IMR-90 (cell line): ENCODE measurements around the gene PANK3. TPM values are rescaled to one million over a fixed set of nuclear protein-coding genes. Genes with fewer than 3 reads are reported as not detected.

ENCODE experiments used
- ATAC-seq: fragments of 200-7000 bp; cut with Tn5 transposase; 2 replicates; pipeline ENCODE4 v1.9.1; 2020; ENCODE audit warnings: low read depth, mild to moderate bottlenecking, moderate library complexity
- BruUV-seq: library from RNA; stranded (reverse); fragments of 400-500 nt; replicated peaks from 2 replicates; lab custom pipeline; 2021; lab: Mats Ljungman, UMichigan
- CTCF ChIA-PET: fragments of 300-600 bp; formaldehyde crosslinking; extraction: SDS; loops from one replicate; lab custom pipeline; 2021; ENCODE audit warnings: antibody characterized with exemption; lab: Yijun Ruan, JAX
- POLR2A ChIA-PET: fragments of 300-600 bp; sonication (Branson Sonifier 250); formaldehyde crosslinking; loops from one replicate; lab custom pipeline; 2022; ENCODE audit warnings: antibody characterized with exemption; ENCODE audit not compliant: unreplicated experiment; lab: Charles Lee
- DNase-seq: peaks from one replicate; pipeline ENCODE4 v3.0.0; 2013
- H2AFZ ChIP-seq: replicated peaks from 2 replicates; pipeline ENCODE3; 2013; ENCODE audit warnings: low read length, mild to moderate bottlenecking; ENCODE audit not compliant: poor library complexity
- H2AK5ac ChIP-seq: 2 replicates; pipeline ENCODE4 v1.6.1; 2013; ENCODE audit warnings: low read depth, low read length, inconsistent platforms
- H2AK9ac ChIP-seq: replicated peaks from 2 replicates; pipeline ENCODE3; 2013; ENCODE audit warnings: mild to moderate bottlenecking, low read depth, low read length, moderate library complexity; ENCODE audit not compliant: poor library complexity
- H2BK120ac ChIP-seq: 2 replicates; pipeline ENCODE4 v1.6.1; 2013; ENCODE audit warnings: low read depth, low read length, inconsistent platforms
- H2BK15ac ChIP-seq: 3 replicates; pipeline ENCODE4 v1.6.1; 2013; ENCODE audit warnings: low read depth, low read length, inconsistent platforms
- H2BK20ac ChIP-seq: 2 replicates; pipeline ENCODE4 v1.6.1; 2013; ENCODE audit warnings: low read depth, mild to moderate bottlenecking, inconsistent platforms, low read length, moderate library complexity
- H2BK5ac ChIP-seq: 2 replicates; pipeline ENCODE4 v1.6.1; 2013; ENCODE audit warnings: mild to moderate bottlenecking, low read depth, low read length, inconsistent platforms; ENCODE audit not compliant: poor library complexity, severe bottlenecking
- H3K14ac ChIP-seq: replicated peaks from 2 replicates; pipeline ENCODE4 v1.6.1; 2013; ENCODE audit warnings: low read depth, low read length, inconsistent platforms
- H3K18ac ChIP-seq: 2 replicates; pipeline ENCODE4 v1.6.1; 2013; ENCODE audit warnings: low read depth, low read length, control low read depth
- H3K23ac ChIP-seq: 2 replicates; pipeline ENCODE4 v1.6.1; 2013; ENCODE audit warnings: low read depth, low read length, inconsistent platforms
- H3K27ac ChIP-seq: 2 replicates; pipeline ENCODE4 v1.5.1; 2013; ENCODE audit warnings: mild to moderate bottlenecking, control low read depth, low read length; ENCODE audit not compliant: insufficient read depth
- H3K27me3 ChIP-seq: 2 replicates; pipeline ENCODE4 v1.6.1; 2013; ENCODE audit warnings: low read length; ENCODE audit not compliant: control insufficient read depth, insufficient read depth
- H3K36me3 ChIP-seq: 2 replicates; pipeline ENCODE4 v1.6.1; 2013; ENCODE audit warnings: low read length, mixed read lengths; ENCODE audit not compliant: control insufficient read depth, insufficient read depth
- H3K4ac ChIP-seq: 2 replicates; pipeline ENCODE4 v1.6.1; 2013; ENCODE audit warnings: low read depth, low read length, inconsistent platforms
- H3K4me1 ChIP-seq: 2 replicates; pipeline ENCODE4 v1.6.1; 2013; ENCODE audit warnings: low read length, mixed read lengths; ENCODE audit not compliant: control insufficient read depth, insufficient read depth
- H3K4me2 ChIP-seq: 2 replicates; pipeline ENCODE4 v1.6.1; 2013; ENCODE audit warnings: low read depth, mild to moderate bottlenecking, control low read depth, low read length, moderate library complexity
- H3K4me3 ChIP-seq: 2 replicates; pipeline ENCODE4 v1.5.1; 2013; ENCODE audit warnings: low read depth, mild to moderate bottlenecking, control low read depth, low read length, moderate library complexity; ENCODE audit not compliant: insufficient read depth
- H3K56ac ChIP-seq: 2 replicates; pipeline ENCODE4 v1.6.1; 2013; ENCODE audit warnings: low read length, inconsistent platforms; ENCODE audit not compliant: insufficient read depth; ENCODE audit errors: extremely low read depth
- H3K79me1 ChIP-seq, 2 experiments: 2 replicates each; pipeline ENCODE4 v1.6.1; 2013; ENCODE audit warnings: low read length in 2 of 2, inconsistent platforms in 1 of 2, low read depth in 1 of 2
- H3K9ac ChIP-seq: 2 replicates; pipeline ENCODE4 v1.6.1; 2013; ENCODE audit warnings: low read depth, low read length, control low read depth
- H3K9me1 ChIP-seq: 2 replicates; pipeline ENCODE4 v1.6.1; 2013; ENCODE audit warnings: low read length, inconsistent platforms; ENCODE audit not compliant: insufficient read depth
- H3K9me3 ChIP-seq: 2 replicates; pipeline ENCODE4 v1.6.1; 2013; ENCODE audit warnings: low read length; ENCODE audit not compliant: control insufficient read depth, insufficient read depth
- H4K20me1 ChIP-seq: 2 replicates; pipeline ENCODE4 v1.6.1; 2013; ENCODE audit warnings: low read length, inconsistent platforms; ENCODE audit not compliant: insufficient read depth
- H4K5ac ChIP-seq: 2 replicates; pipeline ENCODE4 v1.6.1; 2013; ENCODE audit warnings: mild to moderate bottlenecking, low read depth, low read length, control low read depth
- H4K8ac ChIP-seq, 2 experiments: 2 replicates each; pipeline ENCODE4 v1.6.1; 2013; ENCODE audit warnings: low read depth in 2 of 2, low read length in 2 of 2, control low read depth in 1 of 2, inconsistent platforms in 1 of 2
- H4K91ac ChIP-seq: 2 replicates; pipeline ENCODE4 v1.6.1; 2013; ENCODE audit warnings: low read depth, low read length, inconsistent platforms; ENCODE audit not compliant: insufficient read depth
- BHLHE40 ChIP-seq: fragments of 150-350 bp; IDR thresholded peaks from 2 replicates; pipeline ENCODE4 v1.6.1; 2016; ENCODE audit warnings: mild to moderate bottlenecking, low read depth, low read length
- CEBPB ChIP-seq: IDR thresholded peaks from 2 replicates; pipeline ENCODE4 v1.6.1; 2012; ENCODE audit warnings: low read depth, low read length, improper control_type of control experiment
- CHD1 ChIP-seq: IDR thresholded peaks from 2 replicates; pipeline ENCODE4 v1.6.1; 2012; ENCODE audit warnings: low read depth, low read length, improper control_type of control experiment
- FOS ChIP-seq: fragments of 150-350 bp; IDR thresholded peaks from 2 replicates; pipeline ENCODE4 v1.6.1; 2016; ENCODE audit warnings: low read depth, low read length
- MAFK ChIP-seq: IDR thresholded peaks from 2 replicates; pipeline ENCODE4 v1.6.1; 2012; ENCODE audit warnings: low read depth, low read length, improper control_type of control experiment
- MAZ ChIP-seq: IDR thresholded peaks from 2 replicates; pipeline ENCODE4 v1.6.1; 2012; ENCODE audit warnings: low read depth, mild to moderate bottlenecking, low read length, improper control_type of control experiment, moderate library complexity, borderline replicate concordance
- MXI1 ChIP-seq: IDR thresholded peaks from 2 replicates; pipeline ENCODE4 v1.6.1; 2012; ENCODE audit warnings: low read depth, mild to moderate bottlenecking, low read length, moderate library complexity, borderline replicate concordance
- NFE2L2 ChIP-seq: fragments of 150-350 bp; IDR thresholded peaks from 2 replicates; pipeline ENCODE4 v1.6.1; 2016; ENCODE audit warnings: low read depth, mild to moderate bottlenecking, low read length
- POLR2A ChIP-seq: IDR thresholded peaks from 2 replicates; pipeline ENCODE4 v1.6.1; 2012; ENCODE audit warnings: mild to moderate bottlenecking, low read depth, low read length
- RAD21 ChIP-seq: IDR thresholded peaks from 2 replicates; pipeline ENCODE4 v1.6.1; 2012; ENCODE audit warnings: low read length, improper control_type of control experiment
- RCOR1 ChIP-seq: IDR thresholded peaks from 2 replicates; pipeline ENCODE4 v1.6.1; 2012; ENCODE audit warnings: mild to moderate bottlenecking, low read length, improper control_type of control experiment; ENCODE audit not compliant: insufficient replicate concordance
- RFX5 ChIP-seq: IDR thresholded peaks from 2 replicates; pipeline ENCODE4 v1.8.0; 2012; ENCODE audit warnings: low read depth, mild to moderate bottlenecking, low read length, moderate library complexity
- SMC3 ChIP-seq: fragments of 150-350 bp; IDR thresholded peaks from 2 replicates; pipeline ENCODE4 v1.6.1; 2016; ENCODE audit warnings: low read depth, mild to moderate bottlenecking, antibody characterized with exemption, low read length, moderate library complexity
- USF2 ChIP-seq: fragments of 150-350 bp; IDR thresholded peaks from 2 replicates; pipeline ENCODE4 v1.6.1; 2017; ENCODE audit warnings: mild to moderate bottlenecking, antibody characterized with exemption, low read length, low read depth
- WGBS, 2 experiments: methylation state at CpG; one replicate each; pipeline versions ENCODE4 v1.1.5 to v1.1.7; 2013; ENCODE audit warnings: missing lambda C conversion rate in 2 of 2; ENCODE audit not compliant: insufficient read length in 1 of 2; ENCODE audit errors: extremely low coverage in 2 of 2; 5-methylcytosine and 5-hydroxymethylcytosine counted together
- dilution Hi-C: fragments of 300-500 bp; cut with HindIII; formaldehyde crosslinking; loops from one replicate; pipeline ENCODE4 v1.14.3; 2018; ENCODE audit warnings: low sequenced_read_pairs; ENCODE audit not compliant: unreplicated experiment
- in situ Hi-C: fragments of 300-500 bp; cut with MboI; formaldehyde crosslinking; loops from 3 replicates; pipeline ENCODE4 v1.14.3; 2019; ENCODE audit warnings: low sequenced_read_pairs, inconsistent platforms, mixed read lengths
- intact Hi-C: fragments of 100-400 bp; cut with micrococcal nuclease; formaldehyde crosslinking; loops from 2 replicates; pipeline ENCODE4 v1.10.0; 2022
- polyA plus RNA-seq, 3 experiments: library from polyadenylated mRNA; depleted of rRNA; stranded (reverse); fragments of >200 nt; gene quantifications; 2 replicates each; pipeline ENCODE4 v1.2.3, GENCODE V29; 2012; ENCODE audit warnings: low replicate concordance in 1 of 3
- total RNA-seq: library from RNA; depleted of rRNA; stranded (reverse); fragments of >200 nt; gene quantifications from 2 replicates; pipeline ENCODE4 v1.2.3, GENCODE V29; 2012
- TF ChIP-seq, protein P1 (sequence below): fragments of 150-350 bp; IDR thresholded peaks from 2 replicates; pipeline ENCODE4 v1.6.1; 2016; ENCODE audit warnings: low read depth, mild to moderate bottlenecking, low read length, moderate library complexity, borderline replicate concordance
- TF ChIP-seq, protein P2 (sequence below): conservative IDR thresholded peaks from 2 replicates; pipeline ENCODE4 v1.5.1; 2012; ENCODE audit warnings: mild to moderate bottlenecking, low read depth, low read length, improper control_type of control experiment

Gene PANK3
- total and polyA plus RNA-seq, 2 of the 4 experiments (the other 2 are of a cell fraction): 6.9 to 21.0 TPM

DNA sequence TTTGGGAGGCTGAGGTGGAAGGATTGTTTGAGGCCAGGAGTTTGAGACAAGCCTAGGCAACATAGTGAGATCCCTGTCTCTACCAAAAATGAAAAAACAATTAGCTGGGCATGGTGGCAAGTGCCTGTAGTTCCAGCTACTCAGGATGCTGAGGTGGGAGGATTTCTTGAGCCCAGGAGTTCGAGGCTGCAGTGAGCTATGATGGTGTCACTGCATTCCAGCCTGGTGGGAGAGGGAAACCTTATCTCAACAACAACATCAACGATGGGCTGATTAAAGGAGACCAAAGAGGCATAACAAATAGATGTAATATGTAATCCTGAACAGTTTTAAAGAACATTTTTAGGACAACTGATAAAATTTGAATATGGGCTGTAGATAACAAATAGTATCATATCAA lies 34.2 kb upstream of the PANK3 start:
- Histone ChIP-seq H3K27ac (no peak overlapping the region), H2BK20ac (no peak overlapping the region), H2BK120ac (no peak overlapping the region), H3K9ac (no peak overlapping the region), H3K36me3 (no peaks in the 10 kb centered on the region), H2AFZ (no peak overlapping the region), H3K79me1 (no peaks in the 10 kb centered on the region), H3K56ac (no peak overlapping the region), H3K18ac (no peak overlapping the region), H2BK5ac (no peak overlapping the region), H3K4me1 (no peaks in the 10 kb centered on the region), H2BK15ac (no peak overlapping the region), H2AK9ac (no peak overlapping the region), H3K4me2 (no peak overlapping the region), H3K9me3 (no peaks in the 10 kb centered on the region), H3K23ac (no peak overlapping the region), H3K14ac (no peak overlapping the region), H4K5ac (no peak overlapping the region), H2AK5ac (no peak overlapping the region), H3K9me1 (no peaks in the 10 kb centered on the region), H4K20me1 (no peaks in the 10 kb centered on the region), H3K4me3 (no peak overlapping the region), H3K4ac (no peak overlapping the region), H4K91ac (no peak overlapping the region), H4K8ac (no peak overlapping the region), H3K27me3 (no peaks in the 10 kb centered on the region; the same call in none of the 2 replicates)
- ChIA-PET CTCF (no interaction called here), POLR2A (no interaction called here)
- TF ChIP-seq MAFK (no peak), RAD21 (no peak), RCOR1 (no peak), SMC3 (no peak), MXI1 (no peak), MAZ (no peak), RFX5 (no peak), CEBPB (no peak), NFE2L2 (no peak), POLR2A (no peak), USF2 (no peak), FOS (no peak), BHLHE40 (no peak), CHD1 (no peak)
- TF ChIP-seq, protein P1, sequence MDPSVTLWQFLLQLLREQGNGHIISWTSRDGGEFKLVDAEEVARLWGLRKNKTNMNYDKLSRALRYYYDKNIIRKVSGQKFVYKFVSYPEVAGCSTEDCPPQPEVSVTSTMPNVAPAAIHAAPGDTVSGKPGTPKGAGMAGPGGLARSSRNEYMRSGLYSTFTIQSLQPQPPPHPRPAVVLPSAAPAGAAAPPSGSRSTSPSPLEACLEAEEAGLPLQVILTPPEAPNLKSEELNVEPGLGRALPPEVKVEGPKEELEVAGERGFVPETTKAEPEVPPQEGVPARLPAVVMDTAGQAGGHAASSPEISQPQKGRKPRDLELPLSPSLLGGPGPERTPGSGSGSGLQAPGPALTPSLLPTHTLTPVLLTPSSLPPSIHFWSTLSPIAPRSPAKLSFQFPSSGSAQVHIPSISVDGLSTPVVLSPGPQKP: no peak
- TF ChIP-seq, protein P2, sequence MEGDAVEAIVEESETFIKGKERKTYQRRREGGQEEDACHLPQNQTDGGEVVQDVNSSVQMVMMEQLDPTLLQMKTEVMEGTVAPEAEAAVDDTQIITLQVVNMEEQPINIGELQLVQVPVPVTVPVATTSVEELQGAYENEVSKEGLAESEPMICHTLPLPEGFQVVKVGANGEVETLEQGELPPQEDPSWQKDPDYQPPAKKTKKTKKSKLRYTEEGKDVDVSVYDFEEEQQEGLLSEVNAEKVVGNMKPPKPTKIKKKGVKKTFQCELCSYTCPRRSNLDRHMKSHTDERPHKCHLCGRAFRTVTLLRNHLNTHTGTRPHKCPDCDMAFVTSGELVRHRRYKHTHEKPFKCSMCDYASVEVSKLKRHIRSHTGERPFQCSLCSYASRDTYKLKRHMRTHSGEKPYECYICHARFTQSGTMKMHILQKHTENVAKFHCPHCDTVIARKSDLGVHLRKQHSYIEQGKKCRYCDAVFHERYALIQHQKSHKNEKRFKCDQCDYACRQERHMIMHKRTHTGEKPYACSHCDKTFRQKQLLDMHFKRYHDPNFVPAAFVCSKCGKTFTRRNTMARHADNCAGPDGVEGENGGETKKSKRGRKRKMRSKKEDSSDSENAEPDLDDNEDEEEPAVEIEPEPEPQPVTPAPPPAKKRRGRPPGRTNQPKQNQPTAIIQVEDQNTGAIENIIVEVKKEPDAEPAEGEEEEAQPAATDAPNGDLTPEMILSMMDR: no peak
- intact Hi-C loops (no loop called here), in situ Hi-C loops (no loop called here), dilution Hi-C loops (no loop called here)
- BruUV-seq: no TSS peak
- DNase-seq: no peak
- no peak for ATAC-seq
- no CpG with 5 or more reads among the region's 2 CpGs for WGBS, 2 experiments
